Measurements from ENCODE around the gene LRRK1. TPM values are rescaled to one million over a fixed set of nuclear protein-coding genes. Genes with fewer than 3 reads are reported as not detected.

The LRRK1 gene
- total RNA-seq, 1 donor from 2014 or later: 15.7 TPM

- DNase-seq (ENCODE audit: low spot score): no peak
These were observed 139.6 kb downstream of the LRRK1 start for GRCh38 chr15:101058735-101059134.

GRCh38 chr15:101059381-101060341 is 140.5 kb downstream of the LRRK1 start:
- DNase-seq (ENCODE audit: low spot score): no peak

- no peak for DNase-seq (ENCODE audit: low spot score)
These were observed 141.7 kb downstream of the LRRK1 start for GRCh38 chr15:101060576-101061551.

- DNase-seq (ENCODE audit: low spot score): no peak
These were observed 142.9 kb downstream of the LRRK1 start for GRCh38 chr15:101062063-101062462.

- no peak for DNase-seq (ENCODE audit: low spot score)
These were observed 143.5 kb downstream of the LRRK1 start for GRCh38 chr15:101062471-101063171.

GRCh38 chr15:101063212-101063611 is 144.1 kb downstream of the LRRK1 start:
- DNase-seq (ENCODE audit: low spot score): no peak

GRCh38 chr15:101063891-101064794 is 145.0 kb downstream of the LRRK1 start:
- no peak for DNase-seq (ENCODE audit: low spot score)

- DNase-seq (ENCODE audit: low spot score): no peak
These were observed 145.8 kb downstream of the LRRK1 start for GRCh38 chr15:101064795-101065569.

GRCh38 chr15:101065570-101066221 is 146.5 kb downstream of the LRRK1 start:
- DNase-seq (ENCODE audit: low spot score): no peak

GRCh38 chr15:101066501-101067408 is 147.6 kb downstream of the LRRK1 start:
- DNase-seq (ENCODE audit: low spot score): no peak

- no peak for DNase-seq (ENCODE audit: low spot score)
These were observed 148.7 kb downstream of the LRRK1 start for GRCh38 chr15:101067660-101068522.

- DNase-seq (ENCODE audit: low spot score): no peak
These were observed 149.4 kb downstream of the LRRK1 start for GRCh38 chr15:101068523-101068960.

- DNase-seq (ENCODE audit: low spot score): peak; percentile 28
These were observed 149.9 kb downstream of the LRRK1 start for GRCh38 chr15:101068961-101069653.

GRCh38 chr15:101069654-101069973 is 150.5 kb downstream of the LRRK1 start:
- no peak for DNase-seq (ENCODE audit: low spot score)

GRCh38 chr15:101070024-101070423 is 150.9 kb downstream of the LRRK1 start:
- no peak for DNase-seq (ENCODE audit: low spot score)

GRCh38 chr15:101070502-101071273 is 151.5 kb downstream of the LRRK1 start:
- DNase-seq (ENCODE audit: low spot score): no peak

Measured in mucosa of gallbladder (tissue), 1 donor.